GM12801 (cell line): ENCODE data around the gene CCDC85C.

Experiments used
- CTCF ChIP-seq: IDR thresholded peaks from one replicate; pipeline ENCODE4 v1.5.1; 2011; ENCODE audit warnings: control low read depth; ENCODE audit not compliant: insufficient read length; ENCODE audit errors: extremely low read depth

CCDC85C gene

GRCh38 chr14:99581374-99581773, 22.6 kb downstream of the CCDC85C start:
- no peak for TF ChIP-seq CTCF

- TF ChIP-seq CTCF, result no peak
These were observed 24.0 kb downstream of the CCDC85C start for GRCh38 chr14:99579903-99580571.

- TF ChIP-seq CTCF, result no peak
These were observed 24.7 kb downstream of the CCDC85C start for GRCh38 chr14:99579120-99579836.

- no peak for TF ChIP-seq CTCF
These were observed 25.4 kb downstream of the CCDC85C start for GRCh38 chr14:99578541-99579101.

- TF ChIP-seq CTCF, result no peak
These were observed 27.0 kb downstream of the CCDC85C start for GRCh38 chr14:99576761-99577705.

- TF ChIP-seq CTCF, result no peak
These were observed 27.7 kb downstream of the CCDC85C start for GRCh38 chr14:99576304-99576703.
